HFFc6 (cell line): ENCODE results near the gene HOTAIR. TPM values are rescaled to one million over a fixed set of nuclear protein-coding genes. Genes with fewer than 3 reads are reported as not detected.

Source experiments
- DNase-seq: peaks from one replicate; pipeline ENCODE4 v3.0.0-alpha.2; 2018
- H3K27ac Mint-ChIP-seq: 2 replicates; pipeline ENCODE4 v1.8.0; 2020; ENCODE audit warnings: mild to moderate bottlenecking, mixed read lengths
- H3K27me3 Mint-ChIP-seq: 2 replicates; pipeline ENCODE4 v1.8.0; 2021; ENCODE audit warnings: mild to moderate bottlenecking, moderate library complexity, mixed read lengths; ENCODE audit not compliant: insufficient read depth
- H3K36me3 Mint-ChIP-seq: 2 replicates; pipeline ENCODE4 v1.8.0; 2021; ENCODE audit warnings: low read depth, mixed read lengths
- H3K4me1 Mint-ChIP-seq: 2 replicates; pipeline ENCODE4 v1.8.0; 2020; ENCODE audit warnings: low read depth, mixed read lengths
- H3K4me3 Mint-ChIP-seq: 2 replicates; pipeline ENCODE4 v1.8.0; 2020; ENCODE audit warnings: mild to moderate bottlenecking, moderate library complexity, mixed read lengths
- H3K9me3 Mint-ChIP-seq: 2 replicates; pipeline ENCODE4 v1.8.0; 2020; ENCODE audit warnings: mild to moderate bottlenecking, mixed read lengths
- total RNA-seq, 6 experiments: library from RNA; stranded (reverse); fragmentation: NEBNext Ultra II Directional; extraction: Animal tissue kit (Norgen Biotek cat#: 25700); gene quantifications; 2 replicates in 1 of 6; 3 replicates in 5 of 6; pipeline ENCODE4 v1.2.3, GENCODE V29; 2021
- TF ChIP-seq, protein P1 (sequence below): fragments of 200-600 bp; sonication (generic); IDR thresholded peaks from 2 replicates; pipeline ENCODE4 v1.5.0; 2021; ENCODE audit warnings: antibody characterized with exemption, mild to moderate bottlenecking

HOTAIR gene
- total RNA-seq, 6 experiments from 2014 or later: 0.26 to 3.7 (median 2.8) TPM; not detected in 1

DNA sequence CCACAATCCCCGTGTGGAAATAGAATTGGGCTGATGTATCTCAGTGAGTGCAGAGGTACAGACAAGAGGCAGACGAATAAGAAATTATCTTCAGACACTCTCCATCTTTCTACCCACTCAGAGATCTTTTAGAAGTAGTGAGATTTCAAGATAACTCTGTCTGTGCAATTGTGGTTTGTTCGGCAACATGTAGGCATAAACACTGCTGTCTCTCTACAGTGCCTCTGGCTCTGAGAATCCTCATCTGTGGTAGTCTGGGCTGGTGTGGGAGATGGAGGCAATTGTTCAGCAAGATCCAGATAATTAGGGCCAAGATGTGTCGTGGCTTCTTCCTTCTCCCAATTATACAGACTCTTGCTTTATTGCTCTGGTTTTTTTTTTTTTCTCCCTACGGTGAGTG lies 33.0 kb downstream of the HOTAIR start:
- Mint-ChIP-seq H3K4me3 (no peak overlapping the region), H3K27me3 (peaks cover 76% of the 10 kb centered on the region), H3K27ac (no peak overlapping the region)

DNA sequence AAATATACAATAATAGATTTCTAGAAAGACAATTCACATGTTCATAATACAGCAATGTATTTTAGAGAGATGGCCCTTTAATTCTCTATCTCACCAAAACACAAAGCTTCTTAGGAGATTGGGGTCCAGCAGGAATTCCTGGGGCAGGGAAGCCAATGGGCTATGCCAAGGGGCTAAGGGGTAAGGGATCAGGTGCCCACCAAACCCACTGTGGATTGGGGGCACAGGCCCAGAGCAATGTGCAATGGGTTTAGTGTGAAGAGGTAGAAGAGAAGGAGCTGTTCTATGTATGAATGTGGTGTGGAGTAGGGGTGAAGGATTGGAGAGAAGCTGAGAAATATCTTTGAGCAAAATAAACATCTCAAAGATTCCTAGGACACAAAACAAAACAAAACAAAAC lies 33.6 kb downstream of the HOTAIR start:
- H3K4me1 Mint-ChIP-seq: no peaks in the 10 kb centered on the region
- H3K27me3 Mint-ChIP-seq: peaks cover 75% of the 10 kb centered on the region
- no peaks in the 10 kb centered on the region for H3K36me3 Mint-ChIP-seq
- no peak overlapping the region for H3K27ac Mint-ChIP-seq
- no peaks in the 10 kb centered on the region for H3K9me3 Mint-ChIP-seq
- DNase-seq: no peak
- H3K4me3 Mint-ChIP-seq: no peak overlapping the region
- TF ChIP-seq, protein P1, sequence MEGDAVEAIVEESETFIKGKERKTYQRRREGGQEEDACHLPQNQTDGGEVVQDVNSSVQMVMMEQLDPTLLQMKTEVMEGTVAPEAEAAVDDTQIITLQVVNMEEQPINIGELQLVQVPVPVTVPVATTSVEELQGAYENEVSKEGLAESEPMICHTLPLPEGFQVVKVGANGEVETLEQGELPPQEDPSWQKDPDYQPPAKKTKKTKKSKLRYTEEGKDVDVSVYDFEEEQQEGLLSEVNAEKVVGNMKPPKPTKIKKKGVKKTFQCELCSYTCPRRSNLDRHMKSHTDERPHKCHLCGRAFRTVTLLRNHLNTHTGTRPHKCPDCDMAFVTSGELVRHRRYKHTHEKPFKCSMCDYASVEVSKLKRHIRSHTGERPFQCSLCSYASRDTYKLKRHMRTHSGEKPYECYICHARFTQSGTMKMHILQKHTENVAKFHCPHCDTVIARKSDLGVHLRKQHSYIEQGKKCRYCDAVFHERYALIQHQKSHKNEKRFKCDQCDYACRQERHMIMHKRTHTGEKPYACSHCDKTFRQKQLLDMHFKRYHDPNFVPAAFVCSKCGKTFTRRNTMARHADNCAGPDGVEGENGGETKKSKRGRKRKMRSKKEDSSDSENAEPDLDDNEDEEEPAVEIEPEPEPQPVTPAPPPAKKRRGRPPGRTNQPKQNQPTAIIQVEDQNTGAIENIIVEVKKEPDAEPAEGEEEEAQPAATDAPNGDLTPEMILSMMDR: no peak

More for the DNA sequence above, 33.0 kb downstream of the HOTAIR start:
- no peak for DNase-seq
- no peaks in the 10 kb centered on the region for H3K9me3 Mint-ChIP-seq
- no peaks in the 10 kb centered on the region for H3K4me1 Mint-ChIP-seq
- no peaks in the 10 kb centered on the region for H3K36me3 Mint-ChIP-seq
- TF ChIP-seq, protein P1: no peak

DNA sequence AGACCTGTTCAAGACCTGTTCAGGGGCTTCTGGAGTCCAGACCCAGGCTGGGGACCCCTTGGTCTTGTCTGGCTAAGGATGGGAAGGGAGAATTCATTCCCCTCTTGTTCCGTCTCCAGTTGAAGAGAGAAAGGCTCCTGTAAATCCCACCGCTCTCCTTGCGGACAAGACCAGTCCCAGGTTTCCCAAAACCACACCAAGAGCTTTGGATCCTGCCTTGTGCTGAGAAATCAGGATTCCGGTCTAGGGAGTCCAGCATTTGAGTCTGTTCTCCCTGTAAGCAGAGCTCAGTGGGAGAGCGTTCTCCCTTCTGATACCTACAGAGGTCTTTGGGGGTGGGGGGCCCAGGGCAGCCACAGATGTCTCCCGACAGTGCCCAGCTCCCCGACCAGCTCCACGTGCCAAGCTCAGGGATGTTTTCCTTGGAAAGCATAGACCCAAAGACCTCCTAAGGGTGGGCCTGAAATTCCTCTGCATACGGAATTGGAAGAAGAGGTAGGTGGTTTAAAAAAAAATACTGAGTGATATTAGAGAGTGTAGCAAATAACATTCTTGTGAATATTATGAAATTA lies 34.2 kb downstream of the HOTAIR start:
- Mint-ChIP-seq H3K27me3 (peaks cover 75% of the 10 kb centered on the region), H3K27ac (no peak overlapping the region), H3K9me3 (no peaks in the 10 kb centered on the region), H3K36me3 (no peaks in the 10 kb centered on the region), H3K4me1 (peaks cover 3% of the 10 kb centered on the region), H3K4me3 (no peak overlapping the region)
- TF ChIP-seq, protein P1: no peak
- DNase-seq: no peak

DNA sequence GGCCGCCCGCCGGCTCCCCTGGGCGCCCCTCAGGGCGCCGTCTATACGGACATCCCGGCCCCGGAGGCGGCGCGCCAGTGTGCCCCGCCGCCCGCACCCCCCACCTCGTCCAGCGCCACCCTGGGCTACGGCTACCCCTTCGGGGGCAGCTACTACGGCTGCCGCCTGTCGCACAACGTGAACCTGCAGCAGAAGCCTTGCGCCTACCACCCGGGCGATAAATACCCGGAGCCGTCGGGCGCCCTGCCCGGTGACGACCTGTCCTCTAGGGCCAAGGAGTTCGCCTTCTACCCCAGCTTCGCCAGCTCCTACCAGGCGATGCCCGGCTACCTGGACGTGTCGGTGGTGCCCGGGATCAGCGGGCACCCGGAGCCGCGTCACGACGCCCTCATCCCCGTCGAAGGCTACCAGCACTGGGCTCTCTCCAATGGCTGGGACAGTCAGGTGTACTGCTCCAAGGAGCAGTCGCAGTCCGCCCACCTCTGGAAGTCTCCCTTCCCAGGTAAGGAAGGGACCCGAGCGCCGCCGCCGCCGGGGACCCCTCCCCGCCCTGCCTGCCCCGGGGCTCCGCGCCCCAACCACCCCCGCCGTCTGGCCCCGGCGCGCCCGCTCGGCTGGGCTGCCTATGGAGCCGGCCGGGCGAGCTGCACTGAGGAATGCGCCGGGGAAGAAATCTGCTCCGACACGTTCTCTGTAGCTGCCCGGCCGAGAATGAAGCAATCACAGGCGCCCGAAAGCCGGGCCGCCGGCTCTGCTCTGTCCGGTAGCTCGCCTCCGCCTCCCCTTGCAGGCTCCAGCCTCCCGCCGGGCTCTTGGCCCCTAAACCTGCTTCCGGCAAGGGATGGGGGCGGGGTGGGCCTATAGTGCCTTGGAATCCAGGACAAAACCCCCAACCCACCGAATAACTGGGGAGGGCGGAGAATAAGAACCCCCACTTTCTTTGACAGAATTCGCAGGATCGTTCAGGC lies 35.3 kb downstream of the HOTAIR start:
- Mint-ChIP-seq H3K9me3 (no peaks in the 10 kb centered on the region), H3K27me3 (peaks cover 75% of the 10 kb centered on the region), H3K4me3 (no peak overlapping the region), H3K36me3 (no peaks in the 10 kb centered on the region), H3K4me1 (peaks cover 6% of the 10 kb centered on the region), H3K27ac (no peak overlapping the region)
- TF ChIP-seq, protein P1: no peak
- DNase-seq: no peak

DNA sequence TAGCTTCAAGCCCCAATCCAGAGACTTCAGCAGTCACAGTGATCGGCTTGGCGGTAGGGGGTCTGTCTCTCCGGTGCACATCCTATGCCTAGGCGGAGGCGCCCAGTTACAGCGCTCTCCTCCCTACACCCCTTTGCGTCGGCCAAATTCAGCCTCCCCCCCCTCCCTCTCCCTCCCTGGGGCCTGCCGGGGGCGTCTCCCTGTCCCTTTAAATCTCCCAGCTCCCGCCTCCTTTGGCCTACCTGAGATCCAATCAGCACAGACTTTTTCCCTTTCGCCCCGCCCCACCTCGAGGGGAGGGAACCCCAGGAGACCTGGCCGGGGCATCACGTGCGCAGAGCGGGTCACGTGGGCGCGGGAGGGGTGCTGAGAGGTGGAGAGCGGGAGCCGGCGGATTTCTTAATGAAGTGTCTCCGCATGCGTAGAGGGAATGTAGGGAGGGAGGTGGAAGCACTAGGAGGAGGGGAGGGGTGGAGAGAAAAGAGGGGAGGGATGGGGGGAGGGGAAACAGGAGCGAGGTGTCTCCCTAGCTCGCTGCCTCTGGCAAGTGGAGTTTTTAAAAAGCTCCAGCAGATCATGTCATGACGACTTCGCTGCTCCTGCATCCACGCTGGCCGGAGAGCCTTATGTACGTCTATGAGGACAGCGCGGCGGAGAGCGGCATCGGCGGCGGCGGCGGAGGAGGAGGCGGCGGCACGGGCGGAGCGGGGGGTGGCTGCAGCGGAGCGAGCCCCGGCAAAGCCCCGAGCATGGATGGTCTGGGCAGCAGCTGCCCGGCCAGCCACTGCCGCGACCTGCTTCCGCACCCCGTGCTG lies 36.2 kb downstream of the HOTAIR start, which contains the start of gene HOXC13:
TSS of gene HOXC13 (plus strand) at position 506 of the 815 bp plus-strand sequence. CDS start at position 582, 76 bp downstream.
- TF ChIP-seq, protein P1: no peak
- Mint-ChIP-seq H3K4me3 (no peak within 1 kb of the TSS), H3K27ac (no peak within 1 kb of the TSS), H3K27me3 (peaks cover 74% of the 10 kb centered on the region), H3K36me3 (no peaks in the 10 kb centered on the region), H3K4me1 (peaks cover 6% of the 10 kb centered on the region), H3K9me3 (no peaks in the 10 kb centered on the region)
- no peak for DNase-seq
